D721Med (cell line): Measurements from ENCODE around the gene ADIPOR1.

Experiments
- DNase-seq: peaks from one replicate; pipeline ENCODE4 v3.0.0; 2011; ENCODE audit warnings: low spot score; ENCODE audit not compliant: insufficient read length
- FAIRE-seq: peaks from 2 replicates; lab custom pipeline; 2011; peaks lifted over from hg19 to GRCh38; lab: Jason Lieb, UNC
- CTCF ChIP-seq: IDR thresholded peaks from 2 replicates; pipeline ENCODE4 v1.5.1; 2012; ENCODE audit warnings: mild to moderate bottlenecking, control low read depth; ENCODE audit not compliant: insufficient read depth; ENCODE audit errors: missing control alignments

ADIPOR1 gene

DNA sequence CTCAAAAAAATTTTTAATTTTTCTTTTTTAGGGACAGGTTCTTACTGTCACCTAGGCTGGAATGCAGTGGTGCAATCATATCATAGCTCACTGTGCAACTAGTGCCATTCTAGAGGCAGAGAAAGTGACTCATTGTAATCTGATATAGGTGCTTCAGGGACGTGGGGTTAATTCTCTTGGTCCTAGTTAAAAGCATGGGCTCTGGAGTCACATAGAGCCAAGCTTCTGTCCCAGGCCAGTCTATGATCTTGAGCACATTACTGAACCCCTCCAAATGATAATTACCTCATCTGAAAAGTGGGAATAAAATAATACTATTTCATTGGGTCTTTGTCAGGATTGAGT, 1.1 kb upstream of the ADIPOR1 start:
- DNase-seq (no peak), FAIRE-seq (no peak)
- TF ChIP-seq CTCF: no peak

DNA sequence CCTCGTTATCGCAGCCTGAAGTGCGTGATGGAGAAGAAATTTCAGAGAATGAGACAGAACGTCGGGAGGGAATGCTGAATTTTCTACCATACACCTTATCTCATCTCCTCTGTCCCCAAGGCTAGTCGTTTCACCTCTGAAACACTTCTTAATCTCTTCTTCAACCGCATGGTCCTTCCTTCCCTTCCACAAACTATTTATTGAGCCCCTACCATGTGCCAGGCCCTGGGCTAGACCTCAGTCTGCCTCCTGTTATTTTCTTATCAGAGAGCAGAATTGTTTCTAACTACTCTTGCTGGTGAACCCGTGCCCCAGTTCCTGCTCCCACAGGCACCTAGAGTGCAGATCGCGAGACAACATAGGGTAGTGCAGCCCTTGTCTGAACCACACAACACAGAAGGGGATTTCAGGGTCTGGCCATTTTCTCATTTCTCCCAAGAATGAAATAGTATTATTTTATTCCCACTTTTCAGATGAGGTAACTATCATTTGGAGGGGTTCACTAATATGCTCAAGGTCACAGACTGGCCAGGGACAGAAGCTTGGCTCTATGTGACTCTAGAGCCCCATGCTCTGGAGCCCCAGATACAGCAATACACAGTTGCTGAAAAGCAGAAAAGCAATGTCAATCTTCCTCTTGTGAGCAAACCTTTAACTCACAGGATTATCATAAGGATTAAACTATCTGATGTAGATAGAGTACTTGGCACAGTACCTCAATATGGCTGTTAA, 598 bp upstream of the ADIPOR1 start:
- DNase-seq: no peak
- FAIRE-seq: no peak
- TF ChIP-seq CTCF: no peak

DNA sequence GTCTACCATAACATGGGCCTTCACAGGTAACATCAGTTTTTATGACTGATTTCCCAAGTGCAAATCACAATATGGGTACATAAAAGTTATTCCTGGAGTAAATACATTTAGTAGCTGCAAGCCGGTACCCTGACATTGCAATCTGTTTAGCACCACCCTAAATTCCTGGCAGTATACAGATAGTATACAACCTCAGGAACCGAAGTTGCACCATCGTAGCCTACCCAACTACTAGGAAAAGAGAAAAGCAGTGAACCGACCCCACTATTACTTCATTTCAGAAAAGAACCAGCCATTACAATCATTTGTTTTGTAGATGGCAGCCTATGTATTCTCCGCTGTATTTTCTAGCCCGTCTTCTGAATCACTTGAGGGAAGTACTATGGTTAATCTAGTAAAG, 1.1 kb downstream of the ADIPOR1 start:
- FAIRE-seq (no peak), DNase-seq (no peak)
- TF ChIP-seq CTCF: no peak

DNA sequence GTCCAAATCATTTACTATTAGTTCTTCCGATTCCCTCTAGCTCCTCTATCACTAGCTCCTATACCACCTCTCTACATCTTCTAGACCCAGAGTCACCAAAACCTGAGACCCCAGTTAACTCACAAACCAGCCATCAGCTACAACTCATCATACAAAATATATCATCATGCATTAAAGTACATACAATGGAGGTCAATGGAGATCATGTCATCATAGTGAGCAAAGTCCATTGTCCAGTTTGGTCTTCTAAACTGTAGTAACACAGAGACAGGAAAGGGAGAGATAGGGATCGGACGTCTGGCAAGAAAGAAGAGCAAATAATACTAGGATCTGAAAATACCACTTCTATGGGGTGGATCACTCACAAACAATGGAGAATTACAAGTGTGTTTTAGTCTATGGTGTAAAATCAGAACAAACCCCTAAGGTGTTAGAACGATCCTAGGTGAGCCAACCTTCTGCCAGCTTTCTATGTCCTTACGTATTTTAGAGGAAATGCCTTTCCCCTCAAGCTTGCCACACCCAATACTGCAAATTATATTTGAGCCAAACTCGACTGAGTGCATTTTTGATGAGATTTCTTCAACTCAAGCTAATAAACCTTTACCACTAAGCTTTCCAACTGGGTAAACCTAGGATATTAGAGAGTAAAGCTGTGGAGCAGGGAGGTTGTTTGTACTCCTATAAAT, 3.9 kb downstream of the ADIPOR1 start:
- FAIRE-seq (no peak), DNase-seq (no peak)
- TF ChIP-seq CTCF: no peak

GRCh38 chr1:202953392-202953791, 4.7 kb downstream of the ADIPOR1 start:
- no peak for TF ChIP-seq CTCF
- FAIRE-seq (no peak), DNase-seq (no peak)

DNA sequence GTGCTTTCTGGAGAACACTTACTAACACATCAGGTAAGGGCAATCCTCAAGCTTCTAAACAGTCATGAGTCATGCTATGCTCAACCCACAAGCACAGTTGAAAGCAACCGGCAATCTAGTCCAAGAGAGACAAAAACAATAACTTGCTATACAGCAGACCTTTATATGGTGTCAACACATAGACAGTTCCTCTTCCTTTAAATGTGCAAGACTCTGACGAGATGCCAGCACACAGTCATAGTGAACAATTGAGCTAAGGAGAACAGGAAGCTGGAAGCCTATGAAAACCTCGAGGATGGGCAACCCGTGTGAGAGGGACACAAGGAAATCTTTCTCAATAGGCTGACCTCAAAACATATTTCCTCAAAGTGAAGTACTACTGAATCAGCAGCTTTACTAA, 5.3 kb downstream of the ADIPOR1 start:
- FAIRE-seq (peak; percentile 66), DNase-seq (no peak)

More for the DNA sequence above, 5.3 kb downstream of the ADIPOR1 start:
- no peak for TF ChIP-seq CTCF
